HEK293 (cell line): ENCODE measurements around the gene C6orf15.

Experiments
- CTCF ChIA-PET: fragments of 350-600 bp; formaldehyde crosslinking; extraction: SDS; loops from one replicate; lab custom pipeline; 2021; ENCODE audit warnings: antibody characterized with exemption; lab: Yijun Ruan, JAX
- POLR2A ChIA-PET: fragments of 300-600 bp; formaldehyde crosslinking; extraction: SDS; loops from one replicate; lab custom pipeline; 2020; ENCODE audit warnings: antibody characterized with exemption, inconsistent platforms; lab: Yijun Ruan, JAX
- H3K27ac ChIP-seq: fragments of 200-500 bp; sonication (Bioruptor generic); 2 replicates; pipeline ENCODE4 v1.5.1; 2014; ENCODE audit warnings: low read depth, low read length, control low read depth, inconsistent platforms; ENCODE audit errors: extremely low read depth
- H3K36me3 ChIP-seq, 2 experiments: fragments of 200-500 bp in 1 of 2; sonication (Bioruptor generic) in 1 of 2; 1 replicate in 1 of 2; 2 replicates in 1 of 2; pipeline ENCODE4 v1.5.1; 2014 to 2017; ENCODE audit warnings: inconsistent platforms in 2 of 2, low read length in 2 of 2; ENCODE audit not compliant: control insufficient read depth in 2 of 2, insufficient read depth in 1 of 2
- H3K4me1 ChIP-seq: fragments of 200-500 bp; sonication (Bioruptor generic); 2 replicates; pipeline ENCODE4 v1.5.1; 2014; ENCODE audit warnings: mild to moderate bottlenecking, low read length, inconsistent platforms; ENCODE audit not compliant: control insufficient read depth, insufficient read depth
- H3K4me3 ChIP-seq: 2 replicates; pipeline ENCODE4 v1.5.1; 2011; ENCODE audit warnings: low read depth, mild to moderate bottlenecking, control low read depth, low read length, moderate library complexity
- H3K9me3 ChIP-seq: fragments of 200-500 bp; sonication (Bioruptor generic); 2 replicates; pipeline ENCODE4 v1.5.1; 2014; ENCODE audit warnings: low read depth, low read length, inconsistent platforms; ENCODE audit not compliant: control insufficient read depth, insufficient read depth
- BCL11A ChIP-seq: fragments of 450-650 bp; formaldehyde crosslinking; IDR thresholded peaks from 2 replicates; pipeline ENCODE4 v1.5.1; 2016; ENCODE audit warnings: low read depth, missing biosample characterization, missing genetic modification characterization
- SCRT2 ChIP-seq: fragments of 450-650 bp; formaldehyde crosslinking; IDR thresholded peaks from 2 replicates; pipeline ENCODE4 v1.5.1; 2016; ENCODE audit warnings: missing biosample characterization, missing genetic modification characterization
- WT1 ChIP-seq: fragments of 450-650 bp; formaldehyde crosslinking; IDR thresholded peaks from 2 replicates; pipeline ENCODE4 v1.5.1; 2016; ENCODE audit warnings: missing biosample characterization, missing genetic modification characterization
- ZFP69B ChIP-seq: fragments of 450-650 bp; formaldehyde crosslinking; IDR thresholded peaks from 2 replicates; pipeline ENCODE4 v1.5.1; 2016; ENCODE audit warnings: missing biosample characterization, missing genetic modification characterization
- ZIC2 ChIP-seq: fragments of 450-650 bp; formaldehyde crosslinking; IDR thresholded peaks from 2 replicates; pipeline ENCODE4 v1.5.1; 2016; ENCODE audit warnings: missing biosample characterization, missing genetic modification characterization
- ZNF138 ChIP-seq: fragments of 450-650 bp; formaldehyde crosslinking; IDR thresholded peaks from 2 replicates; pipeline ENCODE4 v1.5.1; 2016; ENCODE audit warnings: missing biosample characterization, missing genetic modification characterization, borderline replicate concordance
- ZNF248 ChIP-seq: fragments of 450-650 bp; formaldehyde crosslinking; IDR thresholded peaks from 2 replicates; pipeline ENCODE4 v1.5.1; 2017; ENCODE audit warnings: missing biosample characterization, missing genetic modification characterization
- ZNF274 ChIP-seq, 2 experiments: fragments of 200-500 bp in 1 of 2; fragments of 450-650 bp in 1 of 2; sonication (Bioruptor generic) in 1 of 2; formaldehyde crosslinking in 1 of 2; IDR thresholded peaks; 2 replicates each; pipeline versions ENCODE4 v1.5.1 to v1.6.1; 2014 to 2016; ENCODE audit warnings: borderline replicate concordance in 1 of 2, inconsistent platforms in 1 of 2, low read length in 1 of 2, missing biosample characterization in 1 of 2, missing genetic modification characterization in 1 of 2
- ZNF302 ChIP-seq: fragments of 450-650 bp; formaldehyde crosslinking; IDR thresholded peaks from 2 replicates; pipeline ENCODE4 v1.5.1; 2016; ENCODE audit warnings: missing biosample characterization, missing genetic modification characterization, low read depth
- ZNF324 ChIP-seq: fragments of 450-650 bp; formaldehyde crosslinking; IDR thresholded peaks from 2 replicates; pipeline ENCODE4 v1.5.1; 2016; ENCODE audit warnings: missing biosample characterization, missing genetic modification characterization
- ZNF354C ChIP-seq: fragments of 450-650 bp; formaldehyde crosslinking; IDR thresholded peaks from 2 replicates; pipeline ENCODE4 v1.5.1; 2016; ENCODE audit warnings: missing biosample characterization, missing genetic modification characterization, low read depth, borderline replicate concordance
- ZNF37A ChIP-seq: fragments of 450-650 bp; IDR thresholded peaks from 2 replicates; pipeline ENCODE4 v1.5.1; 2018; ENCODE audit warnings: missing biosample characterization, missing genetic modification characterization
- ZNF600 ChIP-seq: fragments of 450-650 bp; formaldehyde crosslinking; IDR thresholded peaks from 2 replicates; pipeline ENCODE4 v1.5.1; 2016; ENCODE audit warnings: missing biosample characterization, missing genetic modification characterization
- ZNF623 ChIP-seq: fragments of 450-650 bp; formaldehyde crosslinking; IDR thresholded peaks from 2 replicates; pipeline ENCODE4 v1.5.1; 2016; ENCODE audit warnings: missing biosample characterization, missing genetic modification characterization
- ZNF624 ChIP-seq: fragments of 450-650 bp; formaldehyde crosslinking; IDR thresholded peaks from 2 replicates; pipeline ENCODE4 v1.5.1; 2017; ENCODE audit warnings: missing biosample characterization, missing genetic modification characterization
- ZNF660 ChIP-seq: fragments of 450-650 bp; IDR thresholded peaks from 2 replicates; pipeline ENCODE4 v1.5.1; 2018; ENCODE audit warnings: missing biosample characterization, mild to moderate bottlenecking, missing genetic modification characterization
- ZNF670 ChIP-seq: fragments of 450-650 bp; formaldehyde crosslinking; IDR thresholded peaks from 2 replicates; pipeline ENCODE4 v1.5.1; 2016; ENCODE audit warnings: missing biosample characterization, missing genetic modification characterization, low read depth
- ZNF776 ChIP-seq: fragments of 450-650 bp; formaldehyde crosslinking; IDR thresholded peaks from 2 replicates; pipeline ENCODE4 v1.5.0; 2017; ENCODE audit warnings: missing biosample characterization, missing genetic modification characterization, borderline replicate concordance
- ZNF777 ChIP-seq: fragments of 450-650 bp; formaldehyde crosslinking; IDR thresholded peaks from 2 replicates; pipeline ENCODE4 v1.5.1; 2017; ENCODE audit warnings: missing biosample characterization, missing genetic modification characterization, borderline replicate concordance
- TF ChIP-seq, protein P1 (sequence below): fragments of 450-650 bp; formaldehyde crosslinking; IDR thresholded peaks from 2 replicates; pipeline ENCODE4 v1.5.1; 2016; ENCODE audit warnings: missing biosample characterization, missing genetic modification characterization, borderline replicate concordance
- TF ChIP-seq, protein P2 (sequence below): fragments of 450-650 bp; formaldehyde crosslinking; IDR thresholded peaks from 2 replicates; pipeline ENCODE4 v1.5.1; 2016; ENCODE audit warnings: missing biosample characterization, missing genetic modification characterization
- TF ChIP-seq, protein P3 (sequence below): fragments of 450-650 bp; IDR thresholded peaks from 2 replicates; pipeline ENCODE4 v1.5.1; 2018; ENCODE audit warnings: missing biosample characterization, mild to moderate bottlenecking, missing genetic modification characterization
- TF ChIP-seq, protein P4 (sequence below): fragments of 450-650 bp; formaldehyde crosslinking; IDR thresholded peaks from 2 replicates; pipeline ENCODE4 v1.5.1; 2017; ENCODE audit warnings: missing biosample characterization, missing genetic modification characterization
- TF ChIP-seq, protein P5 (sequence below): fragments of 450-650 bp; formaldehyde crosslinking; IDR thresholded peaks from 2 replicates; pipeline ENCODE4; 2016; ENCODE audit warnings: missing biosample characterization, missing genetic modification characterization

The C6orf15 gene

DNA sequence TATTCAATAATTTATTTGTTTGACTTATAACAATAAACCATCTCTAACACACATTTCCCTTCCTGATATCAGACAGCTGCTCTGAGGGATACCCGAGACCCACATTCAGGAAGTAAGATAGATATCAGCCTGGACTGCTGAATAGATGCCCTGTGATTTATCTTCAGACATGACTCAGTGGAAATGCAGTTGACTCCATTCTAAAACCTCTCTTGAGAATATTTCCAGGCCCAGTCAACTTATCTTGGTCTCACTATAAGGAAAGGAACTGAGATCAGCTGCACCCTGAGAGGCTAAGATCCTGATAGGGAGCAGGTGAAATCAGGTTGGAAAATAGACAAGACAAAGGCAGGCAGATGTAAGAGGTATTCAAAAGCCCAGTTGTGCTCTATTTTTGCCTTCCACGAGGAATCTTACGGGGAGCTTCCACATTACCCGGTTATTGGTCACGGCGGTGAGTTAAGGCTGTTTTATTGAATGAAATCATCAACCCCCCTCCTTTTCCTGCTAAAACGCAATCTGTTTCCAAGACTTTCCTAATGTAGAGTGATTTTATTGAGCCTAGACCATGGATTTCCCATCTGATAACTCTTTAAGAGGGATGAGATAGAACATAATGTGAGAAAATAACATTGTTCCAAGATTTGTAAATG, 25.5 kb downstream of the C6orf15 start (continued):
- TF ChIP-seq, protein P1, sequence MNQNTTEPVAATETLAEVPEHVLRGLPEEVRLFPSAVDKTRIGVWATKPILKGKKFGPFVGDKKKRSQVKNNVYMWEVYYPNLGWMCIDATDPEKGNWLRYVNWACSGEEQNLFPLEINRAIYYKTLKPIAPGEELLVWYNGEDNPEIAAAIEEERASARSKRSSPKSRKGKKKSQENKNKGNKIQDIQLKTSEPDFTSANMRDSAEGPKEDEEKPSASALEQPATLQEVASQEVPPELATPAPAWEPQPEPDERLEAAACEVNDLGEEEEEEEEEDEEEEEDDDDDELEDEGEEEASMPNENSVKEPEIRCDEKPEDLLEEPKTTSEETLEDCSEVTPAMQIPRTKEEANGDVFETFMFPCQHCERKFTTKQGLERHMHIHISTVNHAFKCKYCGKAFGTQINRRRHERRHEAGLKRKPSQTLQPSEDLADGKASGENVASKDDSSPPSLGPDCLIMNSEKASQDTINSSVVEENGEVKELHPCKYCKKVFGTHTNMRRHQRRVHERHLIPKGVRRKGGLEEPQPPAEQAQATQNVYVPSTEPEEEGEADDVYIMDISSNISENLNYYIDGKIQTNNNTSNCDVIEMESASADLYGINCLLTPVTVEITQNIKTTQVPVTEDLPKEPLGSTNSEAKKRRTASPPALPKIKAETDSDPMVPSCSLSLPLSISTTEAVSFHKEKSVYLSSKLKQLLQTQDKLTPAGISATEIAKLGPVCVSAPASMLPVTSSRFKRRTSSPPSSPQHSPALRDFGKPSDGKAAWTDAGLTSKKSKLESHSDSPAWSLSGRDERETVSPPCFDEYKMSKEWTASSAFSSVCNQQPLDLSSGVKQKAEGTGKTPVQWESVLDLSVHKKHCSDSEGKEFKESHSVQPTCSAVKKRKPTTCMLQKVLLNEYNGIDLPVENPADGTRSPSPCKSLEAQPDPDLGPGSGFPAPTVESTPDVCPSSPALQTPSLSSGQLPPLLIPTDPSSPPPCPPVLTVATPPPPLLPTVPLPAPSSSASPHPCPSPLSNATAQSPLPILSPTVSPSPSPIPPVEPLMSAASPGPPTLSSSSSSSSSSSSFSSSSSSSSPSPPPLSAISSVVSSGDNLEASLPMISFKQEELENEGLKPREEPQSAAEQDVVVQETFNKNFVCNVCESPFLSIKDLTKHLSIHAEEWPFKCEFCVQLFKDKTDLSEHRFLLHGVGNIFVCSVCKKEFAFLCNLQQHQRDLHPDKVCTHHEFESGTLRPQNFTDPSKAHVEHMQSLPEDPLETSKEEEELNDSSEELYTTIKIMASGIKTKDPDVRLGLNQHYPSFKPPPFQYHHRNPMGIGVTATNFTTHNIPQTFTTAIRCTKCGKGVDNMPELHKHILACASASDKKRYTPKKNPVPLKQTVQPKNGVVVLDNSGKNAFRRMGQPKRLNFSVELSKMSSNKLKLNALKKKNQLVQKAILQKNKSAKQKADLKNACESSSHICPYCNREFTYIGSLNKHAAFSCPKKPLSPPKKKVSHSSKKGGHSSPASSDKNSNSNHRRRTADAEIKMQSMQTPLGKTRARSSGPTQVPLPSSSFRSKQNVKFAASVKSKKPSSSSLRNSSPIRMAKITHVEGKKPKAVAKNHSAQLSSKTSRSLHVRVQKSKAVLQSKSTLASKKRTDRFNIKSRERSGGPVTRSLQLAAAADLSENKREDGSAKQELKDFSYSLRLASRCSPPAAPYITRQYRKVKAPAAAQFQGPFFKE (tag by site-specific recombination): no peak
- TF ChIP-seq BCL11A (tag by site-specific recombination): no peak
- TF ChIP-seq ZNF354C (tag by site-specific recombination): no peak
- TF ChIP-seq ZNF302 (tag by site-specific recombination): no peak
- TF ChIP-seq ZNF248: no peak
- TF ChIP-seq, protein P2, sequence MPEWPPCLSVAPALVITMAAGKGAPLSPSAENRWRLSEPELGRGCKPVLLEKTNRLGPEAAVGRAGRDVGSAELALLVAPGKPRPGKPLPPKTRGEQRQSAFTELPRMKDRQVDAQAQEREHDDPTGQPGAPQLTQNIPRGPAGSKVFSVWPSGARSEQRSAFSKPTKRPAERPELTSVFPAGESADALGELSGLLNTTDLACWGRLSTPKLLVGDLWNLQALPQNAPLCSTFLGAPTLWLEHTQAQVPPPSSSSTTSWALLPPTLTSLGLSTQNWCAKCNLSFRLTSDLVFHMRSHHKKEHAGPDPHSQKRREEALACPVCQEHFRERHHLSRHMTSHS (tag by site-specific recombination): no peak
- TF ChIP-seq ZNF670 (tag by site-specific recombination): no peak
- TF ChIP-seq ZNF274 (IDR thresholded peaks at IDR 0.05; ENCODE audit: low read length): no peak
- TF ChIP-seq ZNF274 (tag by site-specific recombination; IDR thresholded peaks at IDR 0.05; ENCODE audit: borderline replicate concordance): no peak
- no peak for TF ChIP-seq ZNF776 (tag by site-specific recombination)
- TF ChIP-seq ZNF600 (tag by site-specific recombination): no peak
- no peak for TF ChIP-seq ZNF624 (tag by site-specific recombination)
- TF ChIP-seq, all 188 proteins: peak for 0

DNA sequence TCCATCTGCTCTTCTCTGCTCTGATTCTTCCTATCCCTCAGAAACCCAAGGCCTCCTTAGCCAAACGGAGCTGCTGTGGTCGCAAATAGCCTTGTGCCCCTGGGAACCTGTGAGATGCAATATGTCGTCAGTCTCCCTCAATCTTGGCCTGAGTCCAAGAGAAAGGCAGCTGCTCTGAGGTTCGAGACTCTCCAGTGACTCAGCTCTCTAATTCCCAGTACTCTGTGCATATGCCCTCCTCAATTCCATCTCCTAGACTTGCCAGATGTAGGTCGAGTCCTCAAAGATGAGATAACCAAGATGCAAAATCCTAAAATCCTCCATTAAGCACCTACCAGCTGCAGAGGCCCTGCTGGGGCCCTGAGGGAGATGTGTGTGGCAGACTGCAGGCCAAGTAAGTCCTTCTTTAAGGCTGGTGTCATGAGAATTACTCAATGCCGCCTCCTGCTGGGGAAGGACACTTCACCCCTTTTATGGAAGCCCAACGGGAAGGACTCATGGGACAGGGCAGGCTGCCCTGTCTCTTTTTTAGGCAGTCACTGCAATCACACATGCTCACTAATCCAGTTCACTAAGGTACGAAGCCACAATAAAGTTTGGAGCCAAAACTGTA, 28.5 kb downstream of the C6orf15 start:
- Histone ChIP-seq H3K4me1 (peaks cover 10% of the 10 kb centered on the region; the same call in 1 of the 2 replicates), H3K27ac (peak overlapping the region; percentile 2; the same call in 1 of the 2 replicates), H3K4me3 (no peak overlapping the region), H3K36me3 (no peaks in the 10 kb centered on the region; a peak in 1 of 3 replicates), H3K9me3 (no peaks in the 10 kb centered on the region)
- POLR2A ChIA-PET: interaction anchor here (0.8 to 1.0 kb wide), 2 partner anchors 30 to 200 kb away, joined by 4 to 5 read pairs; partner anchors contain the start of genes DDR1 and PSORS1C1
- CTCF ChIA-PET: interaction anchor here (0.6 to 8.9 kb wide), 32 partner anchors 9 to 630 kb away, joined by 3 to 206 read pairs (median 4); partner anchors contain the start of gene VARS2
- TF ChIP-seq, protein P3, sequence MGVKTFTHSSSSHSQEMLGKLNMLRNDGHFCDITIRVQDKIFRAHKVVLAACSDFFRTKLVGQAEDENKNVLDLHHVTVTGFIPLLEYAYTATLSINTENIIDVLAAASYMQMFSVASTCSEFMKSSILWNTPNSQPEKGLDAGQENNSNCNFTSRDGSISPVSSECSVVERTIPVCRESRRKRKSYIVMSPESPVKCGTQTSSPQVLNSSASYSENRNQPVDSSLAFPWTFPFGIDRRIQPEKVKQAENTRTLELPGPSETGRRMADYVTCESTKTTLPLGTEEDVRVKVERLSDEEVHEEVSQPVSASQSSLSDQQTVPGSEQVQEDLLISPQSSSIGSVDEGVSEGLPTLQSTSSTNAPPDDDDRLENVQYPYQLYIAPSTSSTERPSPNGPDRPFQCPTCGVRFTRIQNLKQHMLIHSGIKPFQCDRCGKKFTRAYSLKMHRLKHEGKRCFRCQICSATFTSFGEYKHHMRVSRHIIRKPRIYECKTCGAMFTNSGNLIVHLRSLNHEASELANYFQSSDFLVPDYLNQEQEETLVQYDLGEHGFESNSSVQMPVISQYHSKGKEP (tag by site-specific recombination): peak; percentile 53; the same call in 1 of the 2 replicates
- TF ChIP-seq ZNF660 (tag by site-specific recombination) (0 out of 2 replicates have a peak, but pooled peaks have one; percentile 64), ZIC2 (peak; percentile 39; the same call in 1 of the 2 replicates), ZNF777 (tag by site-specific recombination) (no peak), ZFP69B (tag by site-specific recombination) (peak; percentile 49; the same call in 1 of the 2 replicates), ZNF138 (tag by site-specific recombination) (no peak), SCRT2 (tag by site-specific recombination) (peak; percentile 73), WT1 (tag by site-specific recombination) (no peak), ZNF623 (tag by site-specific recombination) (no peak), ZNF324 (tag by site-specific recombination) (0 out of 2 replicates have a peak, but pooled peaks have one; percentile 41), ZNF37A (tag by site-specific recombination) (no peak)
- TF ChIP-seq, protein P4, sequence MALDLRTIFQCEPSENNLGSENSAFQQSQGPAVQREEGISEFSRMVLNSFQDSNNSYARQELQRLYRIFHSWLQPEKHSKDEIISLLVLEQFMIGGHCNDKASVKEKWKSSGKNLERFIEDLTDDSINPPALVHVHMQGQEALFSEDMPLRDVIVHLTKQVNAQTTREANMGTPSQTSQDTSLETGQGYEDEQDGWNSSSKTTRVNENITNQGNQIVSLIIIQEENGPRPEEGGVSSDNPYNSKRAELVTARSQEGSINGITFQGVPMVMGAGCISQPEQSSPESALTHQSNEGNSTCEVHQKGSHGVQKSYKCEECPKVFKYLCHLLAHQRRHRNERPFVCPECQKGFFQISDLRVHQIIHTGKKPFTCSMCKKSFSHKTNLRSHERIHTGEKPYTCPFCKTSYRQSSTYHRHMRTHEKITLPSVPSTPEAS (tag by site-specific recombination): no peak
- TF ChIP-seq, protein P5, sequence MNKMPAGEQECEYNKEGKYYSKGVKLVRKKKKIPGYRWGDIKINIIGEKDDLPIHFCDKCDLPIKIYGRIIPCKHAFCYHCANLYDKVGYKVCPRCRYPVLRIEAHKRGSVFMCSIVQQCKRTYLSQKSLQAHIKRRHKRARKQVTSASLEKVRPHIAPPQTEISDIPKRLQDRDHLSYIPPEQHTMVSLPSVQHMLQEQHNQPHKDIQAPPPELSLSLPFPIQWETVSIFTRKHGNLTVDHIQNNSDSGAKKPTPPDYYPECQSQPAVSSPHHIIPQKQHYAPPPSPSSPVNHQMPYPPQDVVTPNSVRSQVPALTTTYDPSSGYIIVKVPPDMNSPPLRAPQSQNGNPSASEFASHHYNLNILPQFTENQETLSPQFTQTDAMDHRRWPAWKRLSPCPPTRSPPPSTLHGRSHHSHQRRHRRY (tag by site-specific recombination): no peak
